ENCODE measurements around the gene LTBP1.
A peak's percentile ranks its signal among the peaks of the same experiment; 100 is the strongest.

LTBP1 gene

GRCh38 chr2:33008716-33009115 lies 62.0 kb downstream of the LTBP1 start:
- H3K4me1 ChIP-seq (ENCODE audit: control insufficient read depth, low read depth, low read length) = no peaks in the 10 kb centered on the region
- H2AK5ac ChIP-seq (ENCODE audit: low read length) = no peak overlapping the region
- no peak overlapping the region for H3K4ac ChIP-seq (ENCODE audit: low read depth, low read length)
- H3K23ac ChIP-seq (ENCODE audit: low read length) = no peak overlapping the region
- H3K9ac ChIP-seq (ENCODE audit: low read length) = no peak overlapping the region
- no peak overlapping the region for H2BK15ac ChIP-seq (replicated peaks; ENCODE audit: low read depth)
- H2BK120ac ChIP-seq (ENCODE audit: low read depth, low read length) = no peak overlapping the region
- H3K18ac ChIP-seq (ENCODE audit: low read length) = no peak overlapping the region
- H3K4me3 ChIP-seq (ENCODE audit: low read length) = no peak overlapping the region
- H3K79me2 ChIP-seq (ENCODE audit: control insufficient read depth, insufficient read depth, low read length) = no peaks in the 10 kb centered on the region
- H4K8ac ChIP-seq (ENCODE audit: low read depth, low read length) = no peak overlapping the region
- H3K4me2 ChIP-seq (ENCODE audit: low read length) = no peak overlapping the region
- WGBS (ENCODE audit: extremely low coverage, insufficient coverage, low lambda C conversion rate) = no CpG with 5 or more reads among the region's 1 CpG
- H3K27me3 ChIP-seq (ENCODE audit: insufficient read depth, low read length, poor library complexity) = no peaks in the 10 kb centered on the region
- no peak overlapping the region for H2BK5ac ChIP-seq (ENCODE audit: low read length)
- H3K27ac ChIP-seq (ENCODE audit: low read depth, low read length) = no peak overlapping the region
- no peaks in the 10 kb centered on the region for H3K79me1 ChIP-seq (ENCODE audit: low read length)
- no peak overlapping the region for H4K5ac ChIP-seq (ENCODE audit: low read length)
- H3K56ac ChIP-seq (ENCODE audit: low read length) = no peak overlapping the region
- no peak for DNase-seq
- H3K36me3 ChIP-seq (ENCODE audit: control insufficient read depth, insufficient read depth, low read length) = no peaks in the 10 kb centered on the region

- Histone ChIP-seq H2BK15ac (replicated peaks; ENCODE audit: low read depth) (no peak overlapping the region), H3K9ac (ENCODE audit: low read length) (no peak overlapping the region), H3K56ac (ENCODE audit: low read length) (no peak overlapping the region), H3K18ac (ENCODE audit: low read length) (no peak overlapping the region), H3K23ac (ENCODE audit: low read length) (no peak overlapping the region), H3K4me2 (ENCODE audit: low read length) (no peak overlapping the region), H4K5ac (ENCODE audit: low read length) (no peak overlapping the region), H2BK120ac (ENCODE audit: low read depth, low read length) (no peak overlapping the region), H4K8ac (ENCODE audit: low read depth, low read length) (no peak overlapping the region), H2AK5ac (ENCODE audit: low read length) (no peak overlapping the region), H3K79me1 (ENCODE audit: low read length) (no peaks in the 10 kb centered on the region), H3K4me1 (ENCODE audit: control insufficient read depth, low read depth, low read length) (no peaks in the 10 kb centered on the region), H3K27ac (ENCODE audit: low read depth, low read length) (no peak overlapping the region), H3K27me3 (ENCODE audit: insufficient read depth, low read length, poor library complexity) (no peaks in the 10 kb centered on the region), H3K36me3 (ENCODE audit: control insufficient read depth, insufficient read depth, low read length) (no peaks in the 10 kb centered on the region), H3K4ac (ENCODE audit: low read depth, low read length) (no peak overlapping the region), H3K4me3 (ENCODE audit: low read length) (no peak overlapping the region), H2BK5ac (ENCODE audit: low read length) (no peak overlapping the region), H3K79me2 (ENCODE audit: control insufficient read depth, insufficient read depth, low read length) (no peaks in the 10 kb centered on the region)
- WGBS (ENCODE audit: extremely low coverage, insufficient coverage, low lambda C conversion rate) = no CpG with 5 or more reads among the region's 3 CpGs
- DNase-seq = no peak
Measured at GRCh38 chr2:33009249-33009648, 62.5 kb downstream of the LTBP1 start.

DNA sequence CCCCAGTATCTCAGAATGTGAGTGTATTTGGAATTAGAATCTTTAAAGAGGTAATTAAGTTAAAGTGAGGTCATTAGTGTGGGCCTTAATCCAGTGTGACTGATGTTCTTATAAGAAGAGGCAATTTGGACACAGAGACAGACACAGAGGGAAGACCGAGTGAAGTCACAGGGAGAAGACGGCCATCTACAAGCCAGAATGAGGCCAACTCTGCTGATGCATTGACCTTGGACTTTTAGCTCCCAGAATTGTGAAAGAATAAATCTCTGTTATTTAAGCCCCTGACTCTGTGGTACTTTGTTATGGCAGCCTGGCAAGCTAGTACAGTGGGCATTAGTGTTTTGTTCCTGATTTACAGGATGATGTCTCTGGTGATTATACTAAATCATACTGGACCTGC lies 64.6 kb downstream of the LTBP1 start:
- H3K36me3 ChIP-seq (ENCODE audit: control insufficient read depth, insufficient read depth, low read length) = no peaks in the 10 kb centered on the region
- H3K4me3 ChIP-seq (ENCODE audit: low read length) = no peak overlapping the region
- H3K18ac ChIP-seq (ENCODE audit: low read length) = no peak overlapping the region
- H3K56ac ChIP-seq (ENCODE audit: low read length) = no peak overlapping the region
- no peak overlapping the region for H2AK5ac ChIP-seq (ENCODE audit: low read length)
- H3K4me2 ChIP-seq (ENCODE audit: low read length) = no peak overlapping the region
- H3K23ac ChIP-seq (ENCODE audit: low read length) = no peak overlapping the region
- no peak for DNase-seq
- H3K4ac ChIP-seq (ENCODE audit: low read depth, low read length) = no peak overlapping the region
- H3K79me1 ChIP-seq (ENCODE audit: low read length) = no peaks in the 10 kb centered on the region
- H4K8ac ChIP-seq (ENCODE audit: low read depth, low read length) = no peak overlapping the region
- no peak overlapping the region for H2BK5ac ChIP-seq (ENCODE audit: low read length)
- H3K4me1 ChIP-seq (ENCODE audit: control insufficient read depth, low read depth, low read length) = no peaks in the 10 kb centered on the region
- WGBS (ENCODE audit: extremely low coverage, insufficient coverage, low lambda C conversion rate) = no CpG with 5 or more reads among the region's 2 CpGs
- H4K5ac ChIP-seq (ENCODE audit: low read length) = no peak overlapping the region
- no peak overlapping the region for H3K27ac ChIP-seq (ENCODE audit: low read depth, low read length)
- H3K9ac ChIP-seq (ENCODE audit: low read length) = no peak overlapping the region
- H2BK15ac ChIP-seq (replicated peaks; ENCODE audit: low read depth) = no peak overlapping the region
- H3K79me2 ChIP-seq (ENCODE audit: control insufficient read depth, insufficient read depth, low read length) = no peaks in the 10 kb centered on the region
- H3K27me3 ChIP-seq (ENCODE audit: insufficient read depth, low read length, poor library complexity) = no peaks in the 10 kb centered on the region
- H2BK120ac ChIP-seq (ENCODE audit: low read depth, low read length) = no peak overlapping the region

GRCh38 chr2:33011941-33012340 lies 65.2 kb downstream of the LTBP1 start:
- no peaks in the 10 kb centered on the region for H3K79me2 ChIP-seq (ENCODE audit: control insufficient read depth, insufficient read depth, low read length)
- no peak overlapping the region for H3K4me2 ChIP-seq (ENCODE audit: low read length)
- H3K4me3 ChIP-seq (ENCODE audit: low read length) = no peak overlapping the region
- H3K27ac ChIP-seq (ENCODE audit: low read depth, low read length) = no peak overlapping the region
- WGBS (ENCODE audit: extremely low coverage, insufficient coverage, low lambda C conversion rate) = no CpG with 5 or more reads among the region's 3 CpGs
- peak; percentile 12 for DNase-seq
- H2AK5ac ChIP-seq (ENCODE audit: low read length) = no peak overlapping the region
- no peak overlapping the region for H4K8ac ChIP-seq (ENCODE audit: low read depth, low read length)
- H3K9ac ChIP-seq (ENCODE audit: low read length) = no peak overlapping the region
- H3K4me1 ChIP-seq (ENCODE audit: control insufficient read depth, low read depth, low read length) = no peaks in the 10 kb centered on the region
- no peak overlapping the region for H3K18ac ChIP-seq (ENCODE audit: low read length)
- H3K23ac ChIP-seq (ENCODE audit: low read length) = no peak overlapping the region
- H2BK15ac ChIP-seq (replicated peaks; ENCODE audit: low read depth) = no peak overlapping the region
- H3K56ac ChIP-seq (ENCODE audit: low read length) = no peak overlapping the region
- no peak overlapping the region for H2BK5ac ChIP-seq (ENCODE audit: low read length)
- no peak overlapping the region for H4K5ac ChIP-seq (ENCODE audit: low read length)
- no peak overlapping the region for H2BK120ac ChIP-seq (ENCODE audit: low read depth, low read length)
- no peaks in the 10 kb centered on the region for H3K36me3 ChIP-seq (ENCODE audit: control insufficient read depth, insufficient read depth, low read length)
- no peaks in the 10 kb centered on the region for H3K27me3 ChIP-seq (ENCODE audit: insufficient read depth, low read length, poor library complexity)
- H3K79me1 ChIP-seq (ENCODE audit: low read length) = no peaks in the 10 kb centered on the region
- H3K4ac ChIP-seq (ENCODE audit: low read depth, low read length) = no peak overlapping the region

DNA sequence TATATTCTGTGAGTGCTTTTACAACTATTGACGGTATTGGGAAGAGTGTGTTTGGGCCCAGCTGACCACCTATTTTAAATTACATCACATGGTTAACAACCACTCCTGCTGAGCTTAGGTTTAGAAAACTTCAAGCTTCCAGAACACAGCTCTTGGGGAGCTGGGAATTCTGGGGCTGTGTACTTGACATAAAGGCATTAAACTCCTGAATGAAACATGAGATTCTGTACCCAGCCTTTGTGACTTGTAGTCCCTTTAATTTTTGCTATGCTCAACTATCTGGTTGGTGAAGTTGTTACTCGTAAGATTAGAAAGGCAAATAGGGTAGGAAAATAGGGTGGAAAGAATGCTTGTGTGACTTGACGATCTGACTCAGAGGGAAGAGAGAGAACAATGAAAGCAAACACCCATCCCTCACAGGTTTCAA lies 66.9 kb downstream of the LTBP1 start:
- Histone ChIP-seq H3K4me1 (ENCODE audit: control insufficient read depth, low read depth, low read length) (peaks cover 3% of the 10 kb centered on the region), H3K27ac (ENCODE audit: low read depth, low read length) (no peak overlapping the region), H3K79me2 (ENCODE audit: control insufficient read depth, insufficient read depth, low read length) (no peaks in the 10 kb centered on the region), H2BK120ac (ENCODE audit: low read depth, low read length) (no peak overlapping the region), H3K18ac (ENCODE audit: low read length) (no peak overlapping the region), H3K27me3 (ENCODE audit: insufficient read depth, low read length, poor library complexity) (no peaks in the 10 kb centered on the region), H3K4ac (ENCODE audit: low read depth, low read length) (no peak overlapping the region), H4K5ac (ENCODE audit: low read length) (no peak overlapping the region), H3K9ac (ENCODE audit: low read length) (no peak overlapping the region), H2AK5ac (ENCODE audit: low read length) (no peak overlapping the region), H3K4me3 (ENCODE audit: low read length) (no peak overlapping the region), H3K36me3 (ENCODE audit: control insufficient read depth, insufficient read depth, low read length) (no peaks in the 10 kb centered on the region), H3K56ac (ENCODE audit: low read length) (no peak overlapping the region), H3K79me1 (ENCODE audit: low read length) (no peaks in the 10 kb centered on the region), H4K8ac (ENCODE audit: low read depth, low read length) (no peak overlapping the region), H3K4me2 (ENCODE audit: low read length) (no peak overlapping the region), H2BK5ac (ENCODE audit: low read length) (no peak overlapping the region), H2BK15ac (replicated peaks; ENCODE audit: low read depth) (no peak overlapping the region), H3K23ac (ENCODE audit: low read length) (no peak overlapping the region)
- no CpG with 5 or more reads among the region's 3 CpGs for WGBS (ENCODE audit: extremely low coverage, insufficient coverage, low lambda C conversion rate)
- DNase-seq = peak; percentile 59

GRCh38 chr2:33014268-33014667 lies 67.5 kb downstream of the LTBP1 start:
- H3K36me3 ChIP-seq (ENCODE audit: control insufficient read depth, insufficient read depth, low read length) = no peaks in the 10 kb centered on the region
- no peak overlapping the region for H3K27ac ChIP-seq (ENCODE audit: low read depth, low read length)
- H2AK5ac ChIP-seq (ENCODE audit: low read length) = no peak overlapping the region
- H3K56ac ChIP-seq (ENCODE audit: low read length) = no peak overlapping the region
- no peak overlapping the region for H4K5ac ChIP-seq (ENCODE audit: low read length)
- WGBS (ENCODE audit: extremely low coverage, insufficient coverage, low lambda C conversion rate) = no CpG with 5 or more reads among the region's 2 CpGs
- no peak overlapping the region for H2BK15ac ChIP-seq (replicated peaks; ENCODE audit: low read depth)
- no peak overlapping the region for H2BK5ac ChIP-seq (ENCODE audit: low read length)
- H4K8ac ChIP-seq (ENCODE audit: low read depth, low read length) = no peak overlapping the region
- H3K4me2 ChIP-seq (ENCODE audit: low read length) = no peak overlapping the region
- no peaks in the 10 kb centered on the region for H3K27me3 ChIP-seq (ENCODE audit: insufficient read depth, low read length, poor library complexity)
- H3K18ac ChIP-seq (ENCODE audit: low read length) = peak overlapping the region; percentile 23
- no peak overlapping the region for H3K4me3 ChIP-seq (ENCODE audit: low read length)
- H3K4ac ChIP-seq (ENCODE audit: low read depth, low read length) = no peak overlapping the region
- DNase-seq = peak; percentile 56
- no peak overlapping the region for H3K23ac ChIP-seq (ENCODE audit: low read length)
- no peak overlapping the region for H2BK120ac ChIP-seq (ENCODE audit: low read depth, low read length)
- H3K79me1 ChIP-seq (ENCODE audit: low read length) = no peaks in the 10 kb centered on the region
- H3K9ac ChIP-seq (ENCODE audit: low read length) = no peak overlapping the region
- H3K79me2 ChIP-seq (ENCODE audit: control insufficient read depth, insufficient read depth, low read length) = no peaks in the 10 kb centered on the region
- peaks cover 3% of the 10 kb centered on the region for H3K4me1 ChIP-seq (ENCODE audit: control insufficient read depth, low read depth, low read length)

All from mesendoderm (in vitro differentiated cells).